Hematopoietic multipotent progenitor cell treated with erythropoietin and hydrocortisone succinate and interleukin-3 and kit ligand, for 6 days (in vitro differentiated cells): ENCODE results near the gene ATP8A2.
A peak's percentile ranks its signal among the peaks of the same experiment; 100 is the strongest.
"Not testable (repeated sequence)": the region's sequence is repeated elsewhere in the genome, so short reads cannot be mapped to it uniquely, and the experiment has no call there.

Experiments used
- DNase-seq: peaks from one replicate; pipeline ENCODE4 v3.0.0-alpha.2; 2015

ATP8A2 gene

DNA sequence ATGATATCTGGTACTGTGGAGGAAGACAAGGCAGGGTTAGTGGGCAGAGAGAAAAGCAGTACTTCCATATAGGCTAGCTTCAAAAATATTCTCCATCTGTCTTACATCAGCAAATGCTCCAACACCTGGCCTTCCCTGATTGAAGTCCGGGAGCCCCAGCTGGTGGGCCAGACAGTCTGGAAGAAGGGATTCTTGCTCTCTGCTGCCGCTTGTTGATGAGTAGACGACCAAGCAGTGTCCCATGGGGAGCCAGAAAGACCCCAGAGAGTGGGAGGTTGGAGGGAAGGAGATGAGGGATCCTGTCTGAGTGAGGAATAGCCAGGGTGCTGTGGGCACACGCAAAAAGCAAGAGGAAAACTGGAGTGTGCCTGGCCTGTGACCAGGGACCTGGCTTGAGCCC, 95.1 kb downstream of the ATP8A2 start:
- DNase-seq: no peak

DNA sequence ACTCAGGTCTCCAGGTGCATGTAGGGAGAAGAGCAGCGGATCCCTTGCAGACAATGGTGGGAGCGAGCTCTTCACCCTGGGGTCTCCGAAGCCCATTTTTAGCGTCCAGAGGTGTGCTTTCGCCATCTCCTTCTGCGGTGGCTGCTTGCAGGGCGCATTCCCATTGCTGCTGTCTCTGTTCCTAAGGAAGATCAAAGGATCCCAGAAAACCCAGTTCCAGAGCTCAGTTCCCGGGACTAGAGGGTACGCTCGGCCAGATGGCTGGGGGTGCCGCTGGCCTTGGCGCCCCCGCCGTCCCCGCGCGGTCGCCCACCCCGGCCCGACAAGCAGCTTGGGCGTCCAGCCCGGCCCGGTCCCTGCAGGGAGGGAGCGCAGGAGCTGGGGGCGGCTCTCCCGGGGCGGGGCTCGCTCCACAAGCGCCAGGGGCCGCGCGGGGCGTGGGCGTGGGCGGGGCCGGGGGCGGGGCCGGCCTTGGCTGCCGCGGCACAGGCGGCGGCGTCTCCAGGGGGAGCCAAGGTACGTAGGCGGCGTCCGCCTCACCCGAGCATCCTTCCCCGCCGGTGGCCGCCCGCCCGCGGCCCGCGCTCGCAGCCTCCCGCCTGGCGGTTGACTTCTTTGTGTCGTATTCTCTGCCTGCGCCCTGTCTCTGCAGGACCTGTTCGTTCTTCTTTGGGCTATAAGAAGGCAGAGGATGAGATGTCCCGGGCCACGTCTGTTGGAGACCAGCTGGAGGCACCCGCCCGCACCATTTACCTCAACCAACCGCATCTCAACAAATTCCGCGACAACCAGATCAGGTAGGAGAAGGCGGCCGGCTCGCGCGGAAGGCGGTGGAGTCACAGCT, 96.8 kb downstream of the ATP8A2 start:
- DNase-seq: peak; percentile 52

DNA sequence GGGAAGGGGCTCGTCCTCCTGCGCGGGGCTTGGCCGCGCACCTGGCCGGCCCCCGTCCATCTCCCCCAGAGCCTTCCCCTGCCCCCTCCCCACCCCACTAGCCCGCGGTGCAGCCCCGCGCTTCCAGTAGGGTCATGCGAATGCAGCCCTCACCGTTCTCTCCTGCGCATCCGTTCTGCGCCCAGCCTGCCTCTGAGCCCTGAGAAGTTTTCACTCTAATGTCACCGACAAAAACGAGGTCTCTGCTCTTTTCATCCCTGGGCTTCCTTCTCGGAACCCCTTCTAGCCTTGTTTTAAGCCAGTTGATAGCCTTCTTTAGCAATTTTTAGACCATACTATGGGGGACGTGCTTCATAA, 97.4 kb downstream of the ATP8A2 start:
- DNase-seq: no peak

DNA sequence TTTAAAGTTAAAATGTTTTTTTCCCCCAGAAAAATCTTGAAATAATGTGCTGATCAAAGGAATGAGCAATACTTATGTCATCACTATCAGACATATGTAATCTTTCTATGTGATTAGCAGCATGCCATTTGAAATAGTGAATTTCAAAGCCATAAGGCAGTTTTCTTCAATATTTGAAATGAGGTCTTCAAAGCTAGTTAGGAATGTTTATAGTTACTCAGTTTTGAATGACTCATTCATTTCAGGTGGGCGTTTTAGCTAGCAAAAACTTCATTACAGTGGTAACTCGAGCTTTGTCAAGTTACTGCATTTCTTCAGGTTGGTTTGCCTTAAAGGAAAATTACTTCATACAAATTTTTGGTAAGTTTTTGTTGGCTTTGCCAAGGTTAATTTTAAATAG, 102.1 kb downstream of the ATP8A2 start:
- no peak for DNase-seq

DNA sequence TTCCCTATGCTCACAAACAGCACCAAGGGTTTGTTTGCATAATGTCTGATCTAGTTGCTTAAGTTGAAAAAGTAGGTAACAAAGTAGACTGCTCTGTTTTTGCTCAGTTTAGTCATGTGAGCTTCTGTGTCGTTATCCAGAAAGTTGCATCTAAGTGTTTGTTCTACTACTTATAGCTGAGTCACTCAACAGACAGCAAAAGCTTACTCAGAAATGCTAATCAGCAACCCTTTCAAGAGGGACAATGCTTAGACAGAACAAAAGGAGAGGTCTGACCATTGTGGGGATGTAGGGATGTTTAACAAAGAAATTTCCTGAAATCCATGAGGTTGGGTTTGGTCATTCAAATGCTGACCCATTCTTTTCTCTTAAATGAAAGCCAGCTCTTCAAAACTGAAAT, 106.4 kb downstream of the ATP8A2 start:
- DNase-seq: no peak

DNA sequence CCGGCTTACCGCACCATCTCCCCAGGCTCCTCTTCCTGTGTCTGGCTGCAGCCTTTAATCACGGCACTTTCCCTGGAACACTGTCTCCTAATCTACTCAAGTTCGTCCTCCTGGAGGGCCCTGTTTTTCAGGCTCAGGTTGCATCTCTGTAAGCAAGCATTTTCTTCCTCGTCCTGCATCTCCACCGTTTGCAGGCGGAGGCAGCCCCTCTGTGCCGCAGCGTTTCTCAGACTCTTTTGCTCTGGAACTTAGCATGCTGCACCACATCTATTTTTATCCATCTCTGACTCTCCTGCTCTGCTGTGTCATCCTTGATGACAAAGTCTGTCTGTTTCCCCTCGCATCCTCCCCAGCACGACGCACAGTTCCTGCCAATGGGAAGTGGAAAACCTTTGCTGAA, 117.5 kb downstream of the ATP8A2 start:
- DNase-seq: no peak

DNA sequence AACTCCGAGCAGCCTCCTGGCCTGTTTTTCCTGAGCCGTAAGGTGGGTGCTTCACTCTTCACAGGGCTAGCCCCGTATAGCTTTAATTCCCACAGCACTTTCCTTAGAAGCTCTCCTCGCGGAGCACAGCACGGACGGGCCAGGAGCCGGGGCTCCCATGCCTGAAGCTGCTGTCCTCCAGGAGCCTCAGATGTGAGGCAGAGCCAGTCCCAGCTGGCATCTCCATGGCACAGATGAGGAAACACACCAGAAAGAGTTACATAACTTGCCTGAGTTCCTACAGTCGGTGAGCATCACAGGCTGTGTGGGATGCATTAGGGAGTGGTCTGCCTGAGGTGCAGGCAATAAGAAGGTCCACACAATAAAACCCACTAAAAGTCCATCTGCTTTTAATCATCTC, 118.5 kb downstream of the ATP8A2 start:
- no peak for DNase-seq

DNA sequence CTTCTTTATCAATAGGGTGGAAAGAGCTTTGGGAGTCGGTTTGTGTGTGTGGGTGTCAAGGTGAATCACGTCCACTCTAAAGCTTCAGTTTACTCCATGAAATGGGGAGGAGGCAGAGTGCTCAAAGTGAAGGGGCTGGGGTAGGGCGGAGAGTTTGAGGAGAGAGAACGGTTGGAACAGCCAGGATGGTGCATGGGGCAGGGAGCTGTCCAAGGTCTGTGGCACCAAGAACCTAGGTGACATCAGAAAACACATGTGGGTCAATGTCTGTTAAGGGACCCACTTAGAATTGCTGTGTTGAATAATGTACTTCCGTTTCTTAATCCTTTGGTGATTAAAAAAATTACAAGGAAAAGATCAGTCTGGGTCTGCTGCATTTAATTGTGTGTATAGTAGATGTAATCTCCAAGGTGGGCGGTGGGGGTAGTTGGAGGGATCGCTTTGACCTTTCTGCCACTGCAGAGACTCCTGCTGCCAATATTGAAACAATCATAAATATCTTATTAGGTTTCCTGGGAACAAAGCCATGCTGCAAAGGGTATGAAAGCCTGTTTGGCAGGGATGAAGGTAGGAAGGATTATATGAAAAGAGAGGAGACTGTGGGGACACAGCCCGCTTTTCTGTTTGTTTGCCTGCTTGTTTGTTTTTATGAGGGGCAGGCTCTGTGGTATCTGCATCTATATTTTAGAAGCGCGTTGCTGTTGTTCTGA, 122.3 kb downstream of the ATP8A2 start:
- peak; percentile 10 for DNase-seq

DNA sequence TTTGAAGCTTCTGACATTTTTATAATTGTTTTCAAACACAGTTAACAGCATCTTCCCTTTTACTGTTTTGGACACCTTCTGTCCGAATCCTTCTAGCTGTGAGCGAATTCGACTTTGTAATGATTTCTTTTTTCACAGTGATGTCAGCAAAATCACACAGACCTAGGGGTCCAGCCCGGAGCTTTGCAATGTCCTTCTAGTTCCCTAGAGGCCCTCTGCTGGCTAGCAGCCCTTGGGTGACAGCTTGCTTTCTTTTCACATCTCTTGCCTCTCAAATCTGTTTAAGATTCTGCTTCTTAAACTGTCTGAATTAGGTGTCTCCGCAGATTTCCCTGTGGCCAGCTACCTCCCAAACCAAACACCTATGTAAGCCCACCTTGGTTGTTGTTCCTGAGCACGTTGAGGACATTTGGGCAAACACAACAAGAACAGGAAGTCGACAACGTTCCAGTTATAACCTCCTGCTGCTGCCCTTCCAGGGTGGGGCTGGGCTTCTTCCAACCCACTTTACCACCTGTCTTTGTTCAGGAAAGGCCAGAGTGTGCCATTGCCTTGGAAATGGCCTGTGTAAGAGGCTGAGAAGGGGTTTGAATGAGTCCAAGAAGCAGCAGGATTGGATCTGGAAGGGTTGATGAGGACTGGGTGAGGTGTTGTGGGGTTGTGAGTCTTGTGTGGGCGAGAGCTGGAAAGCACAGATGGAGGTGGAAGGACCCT, 123.1 kb downstream of the ATP8A2 start:
- DNase-seq: no peak

DNA sequence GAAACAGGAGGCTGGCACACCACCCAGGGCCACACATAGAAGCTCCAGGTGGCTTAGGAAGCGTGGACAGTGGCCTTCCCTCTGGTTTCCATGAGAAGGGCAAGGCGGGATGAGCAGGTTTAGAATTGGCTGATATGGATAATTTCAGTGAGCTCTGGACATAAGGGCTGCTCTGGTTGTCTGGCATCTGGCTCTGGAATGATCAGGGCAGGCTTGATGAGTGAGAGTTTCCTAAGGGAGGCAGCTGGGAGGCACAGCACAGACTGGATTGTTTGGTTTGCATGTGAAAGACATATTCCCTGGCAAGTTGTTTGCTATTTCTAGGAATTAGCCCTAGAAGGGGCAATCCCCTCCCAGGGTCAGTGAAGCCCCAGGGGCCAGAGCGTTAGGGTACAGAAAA, 129.5 kb downstream of the ATP8A2 start:
- no peak for DNase-seq

DNA sequence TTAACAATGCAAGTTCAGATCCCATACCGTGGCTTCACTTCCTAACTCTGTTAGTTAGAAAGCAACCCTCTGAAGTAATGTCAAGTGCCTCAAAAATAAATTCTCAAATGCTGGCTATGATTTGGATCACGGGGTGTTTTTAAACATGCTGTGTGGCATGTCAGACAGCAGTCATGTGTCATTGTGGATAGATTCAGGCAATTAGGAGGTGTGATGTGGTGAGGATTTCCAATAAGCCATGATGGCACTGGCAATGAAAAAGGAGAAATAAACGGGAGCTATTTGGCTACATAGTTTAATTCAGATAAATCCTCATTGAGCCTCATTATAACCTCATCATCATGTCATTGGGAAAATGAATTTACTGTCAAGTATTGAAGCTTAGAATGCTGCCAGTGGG, 130.3 kb downstream of the ATP8A2 start:
- DNase-seq: no peak

DNA sequence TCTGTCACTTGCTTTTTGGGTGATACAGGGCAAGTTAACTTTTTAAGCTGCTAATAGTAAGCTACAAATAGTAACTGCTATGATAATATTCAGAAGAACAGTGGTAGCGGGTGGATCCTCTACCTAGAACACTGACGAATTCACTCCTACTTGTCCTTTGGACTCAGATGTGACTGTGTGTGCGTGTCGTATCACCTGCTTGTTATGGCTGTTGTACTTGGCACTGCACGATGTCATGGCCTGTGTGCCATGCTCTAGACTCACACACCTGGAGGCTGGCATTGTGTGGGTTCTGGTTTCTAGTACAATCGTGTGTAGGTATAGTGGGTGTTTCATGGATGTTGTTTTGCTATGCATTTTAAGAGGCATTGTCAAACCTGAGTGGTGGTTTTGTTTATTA, 130.8 kb downstream of the ATP8A2 start:
- DNase-seq: no peak

DNA sequence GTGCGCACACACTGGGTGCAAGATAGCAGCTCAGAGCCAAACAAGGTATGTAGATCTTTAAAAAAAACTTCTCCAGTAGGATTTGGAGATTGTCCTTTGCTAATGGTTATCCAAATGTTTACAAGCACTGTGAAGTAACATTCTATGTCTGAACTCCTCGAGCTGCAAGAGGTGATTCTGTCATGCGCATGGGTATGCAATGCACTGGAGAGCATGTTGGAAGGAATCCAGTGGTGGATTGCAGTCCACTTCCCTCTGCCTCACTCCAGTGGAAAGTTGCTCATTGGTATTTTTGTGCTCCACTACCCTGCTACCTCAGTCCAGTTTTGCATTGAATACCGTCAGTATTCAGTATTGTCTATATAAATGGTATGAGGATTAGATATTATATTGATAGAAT, 132.1 kb downstream of the ATP8A2 start:
- no peak for DNase-seq

DNA sequence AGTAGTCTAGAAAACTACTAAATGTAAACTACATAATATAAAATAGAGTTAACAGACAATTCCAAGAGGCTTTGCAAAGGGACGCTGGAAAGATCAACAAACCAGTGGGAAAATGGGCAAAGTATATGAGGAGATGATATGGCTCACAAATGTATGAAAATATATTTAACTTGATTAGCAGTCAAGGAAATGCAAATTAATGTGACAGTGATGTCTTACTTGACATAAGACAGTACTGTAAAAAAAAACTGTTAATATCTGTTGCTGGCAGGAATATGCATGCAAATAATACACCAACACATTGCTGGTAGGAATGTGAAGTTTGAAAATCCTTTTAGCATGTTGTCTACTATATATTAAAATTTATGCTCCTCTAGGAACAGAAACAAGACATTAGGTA, 136.1 kb downstream of the ATP8A2 start:
- DNase-seq: no peak

DNA sequence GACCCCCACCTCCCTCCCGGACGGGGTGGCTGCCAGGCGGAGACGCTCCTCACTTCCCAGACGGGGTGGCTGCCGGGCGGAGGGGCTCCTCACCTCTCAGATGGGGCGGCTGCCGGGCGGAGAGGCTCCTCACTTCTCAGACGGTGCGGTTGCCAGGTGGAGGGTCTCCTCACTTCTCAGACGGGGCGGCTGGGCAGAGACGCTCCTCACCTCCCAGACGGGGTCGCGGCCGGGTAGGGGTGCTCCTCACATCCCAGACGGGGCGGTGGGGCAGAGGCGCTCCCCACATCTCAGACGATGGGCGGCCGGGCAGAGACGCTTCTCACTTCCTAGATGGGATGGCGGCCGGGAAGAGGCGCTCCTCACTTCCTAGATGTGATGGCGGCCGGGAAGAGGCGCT, 141.3 kb downstream of the ATP8A2 start:
- not testable (repeated sequence) for DNase-seq

DNA sequence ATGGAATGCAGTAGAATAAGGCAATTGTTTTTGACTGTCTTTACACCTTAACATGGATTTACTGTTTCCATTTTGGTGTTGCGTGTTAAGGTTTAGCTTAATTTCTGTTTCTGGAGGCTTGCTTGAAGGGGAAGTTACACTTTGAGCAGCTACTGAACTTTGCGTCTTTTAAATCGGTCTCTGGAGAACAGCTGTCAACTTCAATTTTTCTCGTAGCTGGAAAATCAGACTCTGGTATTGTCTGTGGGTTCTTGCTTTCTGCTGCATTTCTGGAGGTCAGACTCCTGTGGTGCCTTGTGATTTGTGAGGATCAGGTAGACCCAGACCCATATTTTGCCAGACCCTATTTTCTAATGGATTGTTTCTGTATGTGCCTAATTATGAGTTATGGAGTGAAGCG, 146.7 kb downstream of the ATP8A2 start:
- no peak for DNase-seq

DNA sequence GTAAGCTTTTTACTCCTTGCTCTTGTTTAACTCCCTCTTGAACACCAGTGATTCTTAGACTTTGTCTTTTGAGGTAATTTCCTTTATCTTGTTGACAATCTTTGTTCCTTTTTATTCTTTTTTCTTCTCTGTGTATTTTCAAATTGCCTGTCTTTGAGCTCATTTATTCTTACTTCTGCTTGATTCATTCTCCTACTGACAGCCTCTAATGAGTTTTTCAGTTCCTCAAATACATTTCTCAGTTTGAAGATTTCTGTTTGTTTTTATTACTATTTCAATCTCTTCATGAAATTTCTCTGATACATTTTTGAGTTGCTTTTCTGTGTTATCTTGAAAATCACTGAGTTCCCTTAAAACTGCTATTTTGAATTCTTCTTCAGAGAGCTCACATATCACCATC, 154.1 kb downstream of the ATP8A2 start:
- no peak for DNase-seq

DNA sequence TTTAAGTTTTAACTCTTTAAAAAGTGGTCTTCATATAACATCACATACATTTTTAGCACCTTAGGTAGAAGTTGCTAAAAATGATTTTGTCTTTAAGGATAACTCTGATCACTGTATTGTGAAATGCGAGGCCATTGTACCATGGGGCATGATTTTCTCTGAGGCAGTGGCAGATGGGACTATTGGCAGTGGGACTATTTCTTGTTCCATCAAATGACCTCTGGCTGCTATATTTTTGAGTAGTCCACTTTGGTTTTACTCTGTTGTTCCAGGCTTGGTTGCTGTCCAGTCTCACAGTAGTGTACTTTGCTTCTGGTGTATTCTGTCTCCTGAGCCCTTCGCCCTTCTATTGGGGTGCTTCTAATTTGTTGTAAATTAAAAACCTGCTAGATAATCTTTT, 156.5 kb downstream of the ATP8A2 start:
- DNase-seq: no peak

DNA sequence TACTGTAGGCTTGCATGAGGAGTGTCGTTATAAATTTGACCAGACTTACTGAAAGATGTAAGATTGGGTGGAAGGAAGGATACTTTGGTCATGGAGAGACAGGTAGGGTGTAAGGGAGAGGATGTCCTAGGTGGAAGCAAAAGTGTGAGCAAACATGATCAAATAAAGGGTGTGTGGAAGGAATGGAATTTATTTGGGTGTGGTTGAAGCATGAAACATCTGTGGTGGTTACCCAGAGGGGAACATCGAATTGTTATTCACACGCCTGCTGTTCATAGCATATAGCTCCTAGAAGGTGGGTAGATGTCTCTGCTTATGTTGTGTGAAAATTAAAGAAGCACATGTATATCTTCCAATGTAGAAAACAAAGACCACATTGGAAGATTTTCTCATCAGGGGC, 157.7 kb downstream of the ATP8A2 start:
- DNase-seq: no peak

DNA sequence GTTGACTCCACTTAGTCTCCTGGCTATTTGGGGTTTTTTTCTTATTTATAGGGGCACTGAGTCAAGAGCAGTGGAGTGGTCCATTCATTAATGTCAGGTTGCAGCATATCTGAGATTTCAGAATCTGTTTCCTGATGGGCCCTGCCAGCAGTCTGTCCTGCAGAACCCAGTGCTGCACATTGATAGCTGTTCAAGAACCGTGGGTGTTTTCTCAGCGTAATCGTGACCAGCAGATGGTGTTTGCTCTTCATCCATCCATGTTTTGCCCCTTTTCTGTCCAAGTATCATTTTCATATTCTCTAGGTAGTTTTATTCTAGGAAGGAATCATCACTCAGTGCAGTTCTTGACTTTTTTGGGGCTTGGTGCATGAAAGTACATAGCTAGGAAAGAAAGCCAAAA, 166.5 kb downstream of the ATP8A2 start:
- no peak for DNase-seq

DNA sequence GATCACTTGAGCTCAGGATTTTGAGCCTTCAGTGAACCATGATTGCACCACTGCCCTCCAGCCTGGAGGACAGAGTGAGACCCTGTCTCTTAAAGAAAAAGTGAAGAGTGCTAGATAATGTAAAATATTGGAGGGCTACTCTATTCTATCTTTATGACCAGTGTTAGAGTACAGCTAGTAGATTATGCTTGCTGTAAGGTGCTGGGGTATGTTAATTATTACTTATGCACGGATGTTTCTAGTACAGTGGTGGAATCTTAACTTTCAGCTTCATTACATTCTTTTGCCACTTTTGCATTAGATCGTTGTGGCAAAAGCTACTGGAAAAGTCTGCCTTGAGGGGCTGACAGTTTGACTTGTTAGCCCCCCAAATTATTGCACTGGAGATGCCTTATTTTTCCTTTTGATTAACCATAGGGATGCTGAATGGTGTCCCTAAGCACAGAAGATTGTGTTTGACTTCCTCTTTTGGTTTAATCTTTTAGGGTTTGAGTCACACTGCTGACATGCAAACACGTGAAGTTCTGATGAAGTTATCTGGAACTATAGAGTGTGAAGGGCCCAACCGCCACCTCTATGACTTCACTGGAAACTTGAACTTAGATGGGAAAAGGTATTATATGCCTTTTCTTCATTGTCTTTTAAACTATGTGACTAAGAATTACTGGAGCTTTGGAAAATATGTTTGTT, 169.8 kb downstream of the ATP8A2 start:
- no peak for DNase-seq

DNA sequence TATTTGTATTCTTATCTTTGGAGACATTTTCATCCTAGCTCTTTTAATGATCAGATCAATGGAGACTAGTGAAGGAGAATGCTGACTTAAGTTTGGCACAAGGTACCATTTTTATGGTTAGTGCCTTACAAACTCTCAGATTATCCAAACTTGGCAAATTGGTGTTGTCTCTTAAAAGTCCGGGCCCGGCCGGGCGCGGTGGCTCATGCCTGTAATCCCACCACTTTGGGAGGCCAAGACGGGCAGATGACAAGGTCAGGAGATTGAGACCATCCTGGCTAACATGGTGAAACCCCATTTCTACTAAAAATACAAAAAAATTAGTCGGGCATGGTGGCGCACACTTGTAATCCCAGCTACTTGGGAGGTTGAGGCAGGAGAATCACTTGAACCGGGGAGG, 177.2 kb downstream of the ATP8A2 start:
- not testable (repeated sequence) for DNase-seq

DNA sequence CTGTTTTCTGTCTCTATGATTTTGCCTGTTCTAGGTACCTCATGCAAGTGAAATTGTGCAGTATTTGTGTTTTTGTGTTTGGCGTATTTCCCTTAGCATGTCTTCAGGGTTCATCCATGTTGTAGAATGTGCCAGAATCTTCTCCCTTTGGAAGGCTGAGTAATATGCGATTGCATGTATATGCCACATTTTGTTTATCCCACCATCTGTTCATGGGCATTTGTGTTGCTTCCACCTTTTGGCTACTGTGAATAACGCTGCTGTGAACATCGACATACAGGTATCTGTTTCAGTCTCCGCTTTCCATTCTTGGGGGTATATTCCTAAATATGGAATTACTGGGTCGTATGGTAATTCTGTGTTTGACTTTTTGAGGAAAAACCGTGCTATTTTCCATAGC, 190.0 kb downstream of the ATP8A2 start:
- DNase-seq: no peak
